H1 (cell line): Measurements from ENCODE around the gene AP1M1. TPM values are rescaled to one million over a fixed set of nuclear protein-coding genes. Genes with fewer than 3 reads are reported as not detected.

Source experiments
- CTCF ChIA-PET: fragments of 300-600 bp; sonication (Branson Sonifier 250); formaldehyde crosslinking; loops from one replicate; lab custom pipeline; 2021; ENCODE audit not compliant: partially characterized antibody; lab: Charles Lee
- POLR2A ChIA-PET: fragments of 300-600 bp; sonication (Branson Sonifier 250); formaldehyde crosslinking; loops from one replicate; lab custom pipeline; 2021; ENCODE audit warnings: inconsistent platforms; ENCODE audit not compliant: partially characterized antibody; lab: Charles Lee
- DNase-seq, 2 experiments: peaks; one replicate each; pipeline versions ENCODE4 v3.0.0 to v3.0.0-alpha.2; 2010 to 2022; ENCODE audit warnings: low spot score in 2 of 2, low read depth in 1 of 2, mixed read lengths in 1 of 2
- FAIRE-seq: peaks from 2 replicates; lab custom pipeline; 2011; peaks lifted over from hg19 to GRCh38; lab: Jason Lieb, UNC
- H2AFZ ChIP-seq: 2 replicates; pipeline ENCODE4 v1.8.1; 2012; ENCODE audit warnings: low read length, inconsistent platforms
- H2AK5ac ChIP-seq: 2 replicates; pipeline ENCODE4 v1.6.1; 2013; ENCODE audit warnings: low read depth, low read length
- H2BK120ac ChIP-seq: replicated peaks from 2 replicates; pipeline ENCODE3; 2013; ENCODE audit warnings: low read depth, low read length, inconsistent platforms
- H2BK12ac ChIP-seq: 2 replicates; pipeline ENCODE4 v1.6.1; 2013; ENCODE audit warnings: low read depth, low read length
- H2BK15ac ChIP-seq: 2 replicates; pipeline ENCODE4 v1.6.1; 2013; ENCODE audit warnings: low read length
- H2BK20ac ChIP-seq: 2 replicates; pipeline ENCODE4 v1.6.1; 2013; ENCODE audit warnings: low read length
- H2BK5ac ChIP-seq: 2 replicates; pipeline ENCODE4 v1.6.1; 2013; ENCODE audit warnings: low read depth, low read length
- H3K14ac ChIP-seq: 2 replicates; pipeline ENCODE4 v1.6.1; 2013; ENCODE audit warnings: inconsistent platforms; ENCODE audit not compliant: insufficient read length
- H3K18ac ChIP-seq: 2 replicates; pipeline ENCODE4 v1.6.1; 2013; ENCODE audit warnings: low read length; ENCODE audit errors: extremely low read depth
- H3K23ac ChIP-seq: 2 replicates; pipeline ENCODE4 v1.6.1; 2013; ENCODE audit warnings: inconsistent platforms; ENCODE audit not compliant: insufficient read length
- H3K23me2 ChIP-seq: 2 replicates; pipeline ENCODE4 v1.6.1; 2013; ENCODE audit warnings: low read depth, low read length
- H3K27ac ChIP-seq: 2 replicates; pipeline ENCODE4 v1.6.1; 2011; ENCODE audit warnings: low read depth, low read length, inconsistent platforms
- H3K27me3 ChIP-seq, 4 experiments: replicated peaks in 1 of 4; 1 replicate in 1 of 4; 2 replicates in 3 of 4; pipeline versions ENCODE4 v1.6.1 to v1.8.1; 2011 to 2013; ENCODE audit warnings: low read length in 3 of 4, mild to moderate bottlenecking in 3 of 4, inconsistent platforms in 2 of 4, mixed read lengths in 2 of 4, moderate library complexity in 1 of 4; ENCODE audit not compliant: control insufficient read depth in 3 of 4, insufficient read depth in 3 of 4; ENCODE audit errors: extremely low read depth in 1 of 4
- H3K36me3 ChIP-seq, 4 experiments: 2 replicates each; pipeline versions ENCODE4 v1.6.1 to v1.8.1; 2011 to 2013; ENCODE audit warnings: mild to moderate bottlenecking in 4 of 4, low read length in 3 of 4, moderate library complexity in 2 of 4, control low read depth in 1 of 4, inconsistent platforms in 1 of 4; ENCODE audit not compliant: insufficient read depth in 4 of 4, control insufficient read depth in 2 of 4
- H3K4ac ChIP-seq: replicated peaks from 2 replicates; pipeline ENCODE3; 2013; ENCODE audit warnings: low read length, low read depth, mixed read lengths, inconsistent platforms; ENCODE audit not compliant: insufficient read length
- H3K4me1 ChIP-seq, 4 experiments: replicated peaks in 1 of 4; 1 replicate in 1 of 4; 2 replicates in 3 of 4; pipeline versions ENCODE4 v1.6.1 to v1.8.1; 2011 to 2013; ENCODE audit warnings: low read length in 3 of 4, inconsistent platforms in 2 of 4, mixed read lengths in 1 of 4; ENCODE audit not compliant: insufficient read depth in 4 of 4, control insufficient read depth in 3 of 4
- H3K4me2 ChIP-seq, 2 experiments: 2 replicates each; pipeline versions ENCODE4 v1.6.1 to v1.8.1; 2011 to 2013; ENCODE audit warnings: low read depth in 2 of 2, low read length in 2 of 2, control low read depth in 1 of 2, inconsistent platforms in 1 of 2, mild to moderate bottlenecking in 1 of 2; ENCODE audit not compliant: insufficient read depth in 1 of 2
- H3K4me3 ChIP-seq, 4 experiments: fragments of 200-600, 300-600 bp in 1 of 4; sonication (generic), shearing (Covaris generic), sonication (Bioruptor Twin) in 1 of 4; 2 replicates each; pipeline versions ENCODE4 v1.5.1 to v1.8.1; 2011 to 2016; ENCODE audit warnings: low read length in 4 of 4, low read depth in 3 of 4, control low read depth in 2 of 4, inconsistent platforms in 2 of 4, mild to moderate bottlenecking in 2 of 4, mixed read lengths in 1 of 4, moderate library complexity in 1 of 4; ENCODE audit not compliant: insufficient read depth in 2 of 4; ENCODE audit errors: extremely low read depth in 1 of 4
- H3K56ac ChIP-seq: replicated peaks from 2 replicates; pipeline ENCODE3; 2013; ENCODE audit warnings: low read depth, mild to moderate bottlenecking, mixed read lengths, low read length, inconsistent platforms; ENCODE audit not compliant: insufficient read length
- H3K79me1 ChIP-seq: 2 replicates; pipeline ENCODE4 v1.6.1; 2013; ENCODE audit warnings: low read depth, low read length, control low read depth
- H3K79me2 ChIP-seq, 2 experiments: 2 replicates each; pipeline versions ENCODE4 v1.6.1 to v1.8.1; 2012 to 2013; ENCODE audit warnings: low read length in 2 of 2, mild to moderate bottlenecking in 2 of 2, inconsistent platforms in 1 of 2; ENCODE audit not compliant: insufficient read depth in 2 of 2, control insufficient read depth in 1 of 2
- H3K9ac ChIP-seq, 4 experiments: replicated peaks in 1 of 4; 1 replicate in 1 of 4; 2 replicates in 3 of 4; pipeline versions ENCODE4 v1.6.1 to v1.8.1; 2011 to 2013; ENCODE audit warnings: low read depth in 3 of 4, low read length in 3 of 4, control low read depth in 2 of 4, mild to moderate bottlenecking in 2 of 4, moderate library complexity in 2 of 4, inconsistent platforms in 1 of 4; ENCODE audit errors: extremely low read depth in 1 of 4
- H3K9me3 ChIP-seq, 2 experiments: 2 replicates each; pipeline versions ENCODE4 v1.6.1 to v1.8.1; 2012 to 2013; ENCODE audit warnings: mild to moderate bottlenecking in 2 of 2, moderate library complexity in 2 of 2, control low read depth in 1 of 2, inconsistent platforms in 1 of 2, low read depth in 1 of 2, low read length in 1 of 2, mixed read lengths in 1 of 2; ENCODE audit not compliant: insufficient read depth in 2 of 2
- H4K20me1 ChIP-seq, 2 experiments: replicated peaks in 1 of 2; 2 replicates each; pipeline versions ENCODE3 to v1.8.1; 2011 to 2013; ENCODE audit warnings: inconsistent platforms in 2 of 2, low read length in 2 of 2, mild to moderate bottlenecking in 1 of 2; ENCODE audit not compliant: insufficient read depth in 2 of 2, control insufficient read depth in 1 of 2
- H4K5ac ChIP-seq: 2 replicates; pipeline ENCODE4 v1.6.1; 2013; ENCODE audit warnings: low read length, low read depth, mixed read lengths, inconsistent platforms; ENCODE audit not compliant: insufficient read length
- H4K8ac ChIP-seq: 2 replicates; pipeline ENCODE4 v1.8.0; 2013; ENCODE audit warnings: mild to moderate bottlenecking, moderate library complexity, low read length, inconsistent platforms; ENCODE audit not compliant: insufficient read depth; ENCODE audit errors: extremely low read depth
- H4K91ac ChIP-seq: replicated peaks from 2 replicates; pipeline ENCODE3; 2013; ENCODE audit warnings: low read length, mixed read lengths, inconsistent platforms; ENCODE audit not compliant: insufficient read length
- CTCF ChIP-seq, 3 experiments: IDR thresholded peaks; 1 replicate in 2 of 3; 2 replicates in 1 of 3; pipeline versions ENCODE4 v1.5.1 to v1.6.1; 2011; ENCODE audit warnings: low read length in 3 of 3, mild to moderate bottlenecking in 3 of 3, inconsistent platforms in 2 of 3, low read depth in 1 of 3, moderate library complexity in 1 of 3; ENCODE audit not compliant: insufficient read depth in 1 of 3; ENCODE audit errors: control extremely low read depth in 1 of 3
- POLR2A ChIP-seq, 2 experiments: IDR thresholded peaks; 1 replicate in 1 of 2; 2 replicates in 1 of 2; pipeline ENCODE4 v1.6.1; 2011; ENCODE audit warnings: low read depth in 2 of 2, low read length in 2 of 2, mild to moderate bottlenecking in 2 of 2; ENCODE audit errors: control extremely low read depth in 1 of 2
- RAD21 ChIP-seq, 2 experiments: IDR thresholded peaks in 1 of 2; conservative IDR thresholded peaks in 1 of 2; 2 replicates each; pipeline ENCODE4 v1.6.1; 2011; ENCODE audit warnings: low read depth in 2 of 2, low read length in 2 of 2, improper control_type of control experiment in 1 of 2, inconsistent platforms in 1 of 2, mild to moderate bottlenecking in 1 of 2, moderate library complexity in 1 of 2
- WGBS, 2 experiments: shearing (Covaris generic) in 1 of 2; methylation state at CpG; one replicate each; pipeline versions ENCODE4 v1.1.6 to v1.1.7; 2013 to 2015; ENCODE audit warnings: low lambda C conversion rate in 2 of 2, mixed read lengths in 2 of 2, inconsistent platforms in 1 of 2, low coverage in 1 of 2, missing lambda C conversion rate in 1 of 2; ENCODE audit not compliant: insufficient replicate concordance in 2 of 2, insufficient coverage in 1 of 2, insufficient read length in 1 of 2; ENCODE audit errors: extremely low coverage in 1 of 2, missing lambda C conversion rate in 1 of 2; 5-methylcytosine and 5-hydroxymethylcytosine counted together
- polyA plus RNA-seq, 7 experiments: library from polyadenylated mRNA; depleted of rRNA in 3 of 7; stranded (reverse) in 5 of 7; unstranded in 2 of 7; fragments of >200 nt in 5 of 7; fragments of 200-250 nt in 2 of 7; gene quantifications; 1 replicate in 5 of 7; 2 replicates in 1 of 7; 4 replicates in 1 of 7; pipeline versions ENCODE4 v1.2.1 to v1.2.3, GENCODE V29; 2011 to 2013; ENCODE audit warnings: missing spikeins in 2 of 7, mixed read lengths in 2 of 7
- total RNA-seq: library from RNA; stranded (reverse); fragmentation: NEBNext Ultra II Directional; extraction: Animal tissue kit (Norgen Biotek cat#: 25700); gene quantifications from 2 replicates; pipeline ENCODE4 v1.2.1, GENCODE V29; 2021

The AP1M1 gene
- total and polyA plus RNA-seq, 2 of the 8 experiments (the other 6 are each of a cell fraction or from before 2014, with no cell fraction given): 30.9 to 37.5 TPM

GRCh38 chr19:16232568-16232967 lies 34.9 kb downstream of the AP1M1 start:
- H3K9ac ChIP-seq: no peak overlapping the region
- DNase-seq: no peak
- H3K56ac ChIP-seq: no peak overlapping the region
- CTCF ChIA-PET: interaction anchor here (0.6 to 2.0 kb wide), 5 partner anchors 16 to 652 kb away, joined by 3 to 5 read pairs (median 3); no protein-coding TSS in a partner anchor
- H3K27me3 ChIP-seq: no peaks in the 10 kb centered on the region
- no peak overlapping the region for H3K4me3 ChIP-seq
- H2BK12ac ChIP-seq: no peak overlapping the region
- H2BK20ac ChIP-seq: no peak overlapping the region
- H3K4ac ChIP-seq: no peak overlapping the region
- H3K18ac ChIP-seq: no peak overlapping the region
- H4K5ac ChIP-seq: no peak overlapping the region
- H2BK15ac ChIP-seq: no peak overlapping the region
- H3K79me2 ChIP-seq: no peaks in the 10 kb centered on the region
- H3K4me1 ChIP-seq: no peaks in the 10 kb centered on the region; a peak in 1 of 7 replicates
- H3K4me2 ChIP-seq: no peak overlapping the region
- no peak overlapping the region for H3K27ac ChIP-seq
- no peaks in the 10 kb centered on the region for H3K23me2 ChIP-seq
- 90% methylated on average over 13 of the region's 13 CpGs; no CpG with 5 or more reads in 1 of the 2 experiments for WGBS, 2 experiments
- no peaks in the 10 kb centered on the region; a peak in 1 of 8 replicates for H3K36me3 ChIP-seq
- no peak overlapping the region for H2BK120ac ChIP-seq
- no peak overlapping the region for H3K14ac ChIP-seq
- no peak overlapping the region; the same call in 1 of the 2 replicates for H2BK5ac ChIP-seq
- H4K20me1 ChIP-seq: peaks cover 0 to 8% of the 10 kb centered on the region in 2 experiments
- no peak overlapping the region for H3K23ac ChIP-seq
- TF ChIP-seq POLR2A (IDR thresholded peaks at IDR 0.05; ENCODE audit: control extremely low read depth in 1 of 2, low read depth in 2 of 2, low read length in 2 of 2): no peak
- TF ChIP-seq RAD21 (IDR thresholded peaks at IDR 0.05 in 1 of 2, conservative IDR thresholded peaks at IDR 0.05 in 1 of 2; ENCODE audit: low read depth in 2 of 2, low read length in 2 of 2): peak; percentile 2 to 28; a peak in 1 of 4 replicates
- TF ChIP-seq CTCF (IDR thresholded peaks at IDR 0.05; ENCODE audit: control extremely low read depth in 1 of 3, insufficient read depth in 1 of 3, low read depth in 1 of 3, low read length in 3 of 3): peak in 2 of 3 experiments; percentile 14 to 23; a peak in 3 of 4 replicates
- TF ChIP-seq, all 59 proteins: peak for 2
- no peak overlapping the region for H4K8ac ChIP-seq
- FAIRE-seq: no peak
- no peaks in the 10 kb centered on the region for H3K79me1 ChIP-seq
- no peaks in the 10 kb centered on the region for H3K9me3 ChIP-seq
- POLR2A ChIA-PET: no interaction called here
- H2AK5ac ChIP-seq: no peak overlapping the region
- H4K91ac ChIP-seq: no peak overlapping the region
- H2AFZ ChIP-seq: no peak overlapping the region
